Central memory CD8-positive, alpha-beta T cell (primary cell): Measurements from ENCODE around the gene SIPA1L3.

Experiments
- ATAC-seq: fragments of 150-1000 bp; cut with Tn5 transposase; replicated peaks from 2 replicates; pipeline ENCODE4 v1.10.0; 2022; ENCODE audit warnings: mild to moderate bottlenecking, moderate FRiP score, moderate number of reproducible peaks; ENCODE audit not compliant: poor library complexity, severe bottlenecking; ENCODE audit errors: extremely low read depth
- DNase-seq, 2 donors: peaks; one replicate each; pipeline ENCODE4 v3.0.0; 2021; ENCODE audit warnings: low spot score in 2 of 2
- H3K27ac Mint-ChIP-seq: one replicate; pipeline ENCODE4 v1.8.0; 2022; ENCODE audit warnings: low read depth, mild to moderate bottlenecking, moderate library complexity, mixed read lengths
- H3K27me3 Mint-ChIP-seq: one replicate; pipeline ENCODE4 v1.8.0; 2022; ENCODE audit warnings: mixed read lengths
- H3K36me3 Mint-ChIP-seq: one replicate; pipeline ENCODE4 v1.8.0; 2022; ENCODE audit warnings: mild to moderate bottlenecking, moderate library complexity, mixed read lengths; ENCODE audit not compliant: insufficient read depth
- H3K4me1 Mint-ChIP-seq: one replicate; pipeline ENCODE4 v1.8.0; 2022; ENCODE audit warnings: mixed read lengths
- H3K4me3 Mint-ChIP-seq: one replicate; pipeline ENCODE4 v1.8.0; 2022; ENCODE audit warnings: mild to moderate bottlenecking, moderate library complexity, mixed read lengths
- H3K9me3 Mint-ChIP-seq: one replicate; pipeline ENCODE4 v1.8.0; 2022; ENCODE audit warnings: mixed read lengths

Gene SIPA1L3

DNA sequence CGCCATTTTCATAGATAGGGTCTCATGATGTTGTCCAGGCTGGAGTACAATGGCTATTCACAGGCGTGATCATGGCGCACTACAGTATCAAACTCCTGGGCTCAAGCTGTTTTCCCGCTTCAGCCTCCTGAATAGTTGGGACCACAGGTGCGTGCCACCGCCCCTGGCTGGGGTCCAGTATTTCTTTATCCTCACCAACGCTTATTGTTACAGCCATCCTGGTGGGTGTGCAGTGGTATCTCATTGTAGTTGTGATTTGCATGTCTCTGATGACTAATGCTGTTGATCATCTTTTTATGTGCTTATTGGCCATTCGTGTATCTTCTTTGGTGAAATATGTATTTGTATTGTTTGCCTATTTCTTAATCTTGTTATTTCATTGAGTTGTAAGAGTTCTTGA, 49.0 kb downstream of the SIPA1L3 start:
- DNase-seq (no peak), ATAC-seq (no peak)
- no peaks in the 10 kb centered on the region for H3K36me3 Mint-ChIP-seq
- no peak overlapping the region for H3K4me3 Mint-ChIP-seq
- H3K27me3 Mint-ChIP-seq = no peaks in the 10 kb centered on the region
- peaks cover 6% of the 10 kb centered on the region for H3K4me1 Mint-ChIP-seq
- H3K9me3 Mint-ChIP-seq = no peaks in the 10 kb centered on the region
- H3K27ac Mint-ChIP-seq = no peak overlapping the region

- DNase-seq = no peak
- Mint-ChIP-seq H3K27me3 (no peaks in the 10 kb centered on the region), H3K9me3 (peaks cover 7% of the 10 kb centered on the region), H3K4me3 (no peak overlapping the region), H3K36me3 (no peaks in the 10 kb centered on the region), H3K4me1 (peaks cover 11% of the 10 kb centered on the region), H3K27ac (no peak overlapping the region)
- ATAC-seq = no peak
Measured at GRCh38 chr19:37957176-37957575, 50.2 kb downstream of the SIPA1L3 start.

GRCh38 chr19:37959665-37960114, 52.7 kb downstream of the SIPA1L3 start:
- Mint-ChIP-seq H3K36me3 (peaks cover 1% of the 10 kb centered on the region), H3K27me3 (no peaks in the 10 kb centered on the region), H3K4me1 (peaks cover 17% of the 10 kb centered on the region), H3K9me3 (peaks cover 7% of the 10 kb centered on the region), H3K4me3 (no peak overlapping the region), H3K27ac (no peak overlapping the region)
- ATAC-seq (no peak), DNase-seq (no peak)

- no peak overlapping the region for H3K4me3 Mint-ChIP-seq
- peaks cover 1% of the 10 kb centered on the region for H3K36me3 Mint-ChIP-seq
- ATAC-seq (no peak), DNase-seq (no peak)
- peaks cover 7% of the 10 kb centered on the region for H3K9me3 Mint-ChIP-seq
- H3K27ac Mint-ChIP-seq = no peak overlapping the region
- no peaks in the 10 kb centered on the region for H3K27me3 Mint-ChIP-seq
- peaks cover 17% of the 10 kb centered on the region for H3K4me1 Mint-ChIP-seq
Measured at GRCh38 chr19:37961198-37961597, 54.2 kb downstream of the SIPA1L3 start.

GRCh38 chr19:37963190-37963936, 56.4 kb downstream of the SIPA1L3 start:
- H3K27me3 Mint-ChIP-seq = no peaks in the 10 kb centered on the region
- peaks cover 1% of the 10 kb centered on the region for H3K36me3 Mint-ChIP-seq
- no peak overlapping the region for H3K4me3 Mint-ChIP-seq
- peaks cover 7% of the 10 kb centered on the region for H3K9me3 Mint-ChIP-seq
- peaks cover 17% of the 10 kb centered on the region for H3K4me1 Mint-ChIP-seq
- DNase-seq = no peak
- ATAC-seq = no peak
- H3K27ac Mint-ChIP-seq = no peak overlapping the region

GRCh38 chr19:37964109-37964508, 57.1 kb downstream of the SIPA1L3 start:
- Mint-ChIP-seq H3K4me1 (peaks cover 20% of the 10 kb centered on the region), H3K36me3 (peaks cover 1% of the 10 kb centered on the region), H3K27ac (no peak overlapping the region), H3K27me3 (no peaks in the 10 kb centered on the region), H3K4me3 (no peak overlapping the region), H3K9me3 (peaks cover 7% of the 10 kb centered on the region)
- ATAC-seq (no peak), DNase-seq (no peak)

DNA sequence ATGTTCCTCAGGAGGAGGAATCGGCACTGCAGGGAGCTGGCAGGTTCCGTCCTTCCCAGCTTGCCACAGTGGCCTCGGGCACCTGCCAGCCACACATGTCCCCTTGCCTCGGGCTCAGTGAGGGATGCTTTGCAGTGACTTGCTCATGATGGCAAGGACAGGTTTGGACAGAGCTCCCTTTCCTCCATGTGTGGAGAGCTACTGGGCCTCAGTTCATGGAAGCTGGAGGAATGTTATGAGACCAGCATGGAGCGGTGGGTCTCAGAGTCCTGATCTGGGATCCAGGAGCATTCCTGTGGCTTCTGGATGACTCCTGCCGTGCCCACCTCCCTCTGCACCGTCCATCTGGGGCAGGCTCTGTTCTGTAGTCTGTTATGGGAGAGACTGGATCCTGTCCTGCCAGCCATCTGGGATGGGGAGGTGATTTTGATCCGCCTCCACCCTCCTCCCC, 59.2 kb downstream of the SIPA1L3 start:
- Mint-ChIP-seq H3K4me1 (peaks cover 14% of the 10 kb centered on the region), H3K27ac (no peak overlapping the region), H3K36me3 (peaks cover 1% of the 10 kb centered on the region), H3K27me3 (no peaks in the 10 kb centered on the region), H3K9me3 (peaks cover 8% of the 10 kb centered on the region), H3K4me3 (no peak overlapping the region)
- ATAC-seq (no peak), DNase-seq (no peak)

GRCh38 chr19:37966662-37967231, 59.7 kb downstream of the SIPA1L3 start:
- Mint-ChIP-seq H3K9me3 (peaks cover 6% of the 10 kb centered on the region), H3K4me3 (no peak overlapping the region), H3K4me1 (peaks cover 10% of the 10 kb centered on the region), H3K36me3 (peaks cover 1% of the 10 kb centered on the region), H3K27me3 (no peaks in the 10 kb centered on the region), H3K27ac (no peak overlapping the region)
- no peak for DNase-seq
- ATAC-seq = no peak

DNA sequence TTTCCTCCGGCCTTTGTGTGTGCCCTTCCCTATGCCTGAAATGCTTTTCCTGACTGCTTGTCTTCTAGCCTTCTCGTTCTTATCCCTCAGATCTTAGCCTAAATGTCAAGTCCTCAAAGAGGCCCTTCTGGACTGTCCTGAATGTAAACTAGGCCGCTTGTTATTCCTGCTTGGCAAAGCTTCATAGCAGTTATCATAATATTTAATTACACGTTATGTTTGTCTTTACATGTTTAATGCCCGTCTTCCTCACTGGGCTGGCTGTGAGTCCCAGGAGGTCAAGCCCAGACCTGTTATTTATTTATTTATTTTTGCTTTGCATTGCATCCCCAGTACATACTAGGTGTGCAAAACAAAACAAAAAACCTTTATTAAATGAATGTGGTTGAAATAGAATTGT, 62.7 kb downstream of the SIPA1L3 start:
- no peak for ATAC-seq
- Mint-ChIP-seq H3K27me3 (no peaks in the 10 kb centered on the region), H3K4me3 (no peak overlapping the region), H3K4me1 (peaks cover 6% of the 10 kb centered on the region), H3K36me3 (no peaks in the 10 kb centered on the region), H3K9me3 (peaks cover 6% of the 10 kb centered on the region), H3K27ac (no peak overlapping the region)
- no peak for DNase-seq

DNA sequence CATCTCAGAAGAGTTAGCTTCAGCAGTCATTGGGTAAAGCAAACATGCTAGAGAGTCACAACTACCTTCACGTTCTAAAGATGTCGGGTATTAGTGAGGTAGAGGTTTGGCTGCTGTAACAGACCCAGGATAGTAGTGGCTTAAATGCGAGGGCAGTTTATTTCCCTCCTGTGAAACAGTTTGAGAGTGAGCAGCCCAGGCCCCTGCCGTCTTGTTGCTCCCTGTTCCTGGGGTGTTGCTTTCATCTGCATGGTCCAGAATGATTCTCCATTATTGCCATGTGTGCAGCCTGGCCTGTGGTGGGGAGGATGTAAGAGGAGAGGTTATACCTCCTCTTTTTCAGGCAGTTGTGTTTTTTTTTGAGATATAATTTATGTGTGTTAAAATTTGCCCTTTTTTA, 63.7 kb downstream of the SIPA1L3 start:
- Mint-ChIP-seq H3K36me3 (no peaks in the 10 kb centered on the region), H3K4me1 (peaks cover 12% of the 10 kb centered on the region), H3K4me3 (no peak overlapping the region), H3K27ac (no peak overlapping the region), H3K27me3 (no peaks in the 10 kb centered on the region), H3K9me3 (peaks cover 6% of the 10 kb centered on the region)
- DNase-seq = no peak
- ATAC-seq = no peak

DNA sequence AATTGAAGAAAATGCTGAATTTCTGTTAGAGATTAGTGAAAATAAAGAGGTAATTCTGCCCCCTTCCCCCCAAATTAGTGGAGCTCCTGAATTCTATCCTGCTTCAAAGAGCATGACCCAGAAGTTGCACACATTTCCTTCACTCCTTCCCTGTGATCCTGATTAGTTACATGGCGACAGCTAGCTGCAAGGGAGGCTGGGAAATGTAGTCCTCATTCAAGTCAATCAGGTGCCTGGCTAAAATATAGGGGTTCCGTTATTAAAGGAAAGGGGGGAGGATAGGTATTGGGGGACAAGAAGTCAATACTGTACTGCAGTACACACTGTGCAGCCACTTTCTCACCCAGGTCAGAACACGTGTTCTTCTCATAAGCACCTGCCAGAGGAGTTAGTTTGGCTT, 65.8 kb downstream of the SIPA1L3 start:
- DNase-seq (no peak), ATAC-seq (no peak)
- Mint-ChIP-seq H3K27me3 (no peaks in the 10 kb centered on the region), H3K4me3 (no peak overlapping the region), H3K36me3 (peaks cover 2% of the 10 kb centered on the region), H3K27ac (no peak overlapping the region), H3K4me1 (peaks cover 12% of the 10 kb centered on the region), H3K9me3 (peaks cover 6% of the 10 kb centered on the region)

DNA sequence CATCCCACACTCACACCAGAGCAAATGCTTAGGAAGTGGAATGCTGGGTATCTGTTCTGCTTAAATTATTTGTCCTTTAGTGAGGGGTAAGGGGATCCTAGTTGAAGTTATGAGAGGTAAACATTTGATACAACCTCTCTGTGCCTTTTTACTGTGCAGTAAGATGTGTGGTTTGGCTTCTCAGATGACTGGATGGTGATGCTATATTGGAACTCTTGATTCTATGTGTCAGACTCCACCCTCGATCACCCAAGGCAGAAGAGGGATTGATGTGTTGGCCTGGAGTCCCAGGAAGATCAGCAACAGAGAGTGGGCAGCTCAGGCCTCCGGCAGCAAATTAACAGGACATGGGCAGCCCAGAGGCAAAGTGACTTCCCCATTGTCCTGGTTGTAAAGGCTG, 66.7 kb downstream of the SIPA1L3 start:
- no peak for DNase-seq
- H3K27me3 Mint-ChIP-seq = no peaks in the 10 kb centered on the region
- ATAC-seq = no peak
- H3K4me1 Mint-ChIP-seq = peaks cover 9% of the 10 kb centered on the region
- peaks cover 2% of the 10 kb centered on the region for H3K36me3 Mint-ChIP-seq
- no peak overlapping the region for H3K4me3 Mint-ChIP-seq
- peaks cover 6% of the 10 kb centered on the region for H3K9me3 Mint-ChIP-seq
- H3K27ac Mint-ChIP-seq = no peak overlapping the region

DNA sequence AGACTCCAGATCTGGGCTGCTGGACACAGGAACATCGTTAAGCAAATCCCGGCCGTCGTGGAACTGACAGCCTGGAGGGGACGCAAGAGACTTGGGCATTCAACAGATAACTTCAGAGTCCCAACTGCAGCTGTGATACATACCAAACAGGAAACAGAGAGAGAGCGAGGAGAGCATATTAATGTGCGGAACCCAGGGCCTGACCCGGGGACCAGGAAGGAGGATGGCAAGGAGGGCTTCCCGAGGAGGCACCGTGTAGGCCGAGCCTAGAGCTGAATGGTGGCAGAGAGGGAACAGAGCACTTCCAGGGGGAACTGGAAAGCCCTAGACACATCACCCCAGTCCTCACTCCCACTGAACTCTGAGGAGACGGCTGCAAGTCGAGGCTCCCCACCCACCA, 68.1 kb downstream of the SIPA1L3 start:
- Mint-ChIP-seq H3K9me3 (peaks cover 6% of the 10 kb centered on the region), H3K36me3 (peaks cover 2% of the 10 kb centered on the region), H3K27me3 (no peaks in the 10 kb centered on the region), H3K4me3 (no peak overlapping the region), H3K4me1 (peaks cover 11% of the 10 kb centered on the region), H3K27ac (no peak overlapping the region)
- ATAC-seq (no peak), DNase-seq (no peak)
